Activated CD4-positive, alpha-beta T cell treated with anti-CD3 and anti-CD28 coated beads for 36 hours (primary cell): ENCODE results near the gene DPH6. TPM values are rescaled to one million over a fixed set of nuclear protein-coding genes. Genes with fewer than 3 reads are reported as not detected.

Source experiments
- ATAC-seq: fragments of 200-7000 bp; cut with Tn5 transposase; one replicate; pipeline ENCODE4 v1.10.0; 2021; ENCODE audit warnings: mild to moderate bottlenecking, moderate library complexity
- CTCF ChIA-PET: fragments of 350-600 bp; sonication (Branson Sonifier 250); formaldehyde crosslinking; loops from one replicate; lab custom pipeline; 2021; ENCODE audit warnings: antibody characterized with exemption; lab: Charles Lee
- POLR2A ChIA-PET: fragments of 350-600 bp; sonication (Branson Sonifier 250); formaldehyde crosslinking; loops from one replicate; lab custom pipeline; 2021; ENCODE audit warnings: antibody characterized with exemption, inconsistent platforms; lab: Charles Lee
- DNase-seq: peaks from one replicate; pipeline ENCODE4 v3.0.0-alpha.2; 2020
- H3K27ac Mint-ChIP-seq: one replicate; pipeline ENCODE4 v1.8.0; 2021; ENCODE audit warnings: mixed read lengths
- H3K27me3 Mint-ChIP-seq: one replicate; pipeline ENCODE4 v1.8.0; 2021; ENCODE audit warnings: mixed read lengths
- H3K36me3 Mint-ChIP-seq: one replicate; pipeline ENCODE4 v1.8.0; 2021; ENCODE audit warnings: low read depth, mixed read lengths
- H3K4me1 Mint-ChIP-seq: one replicate; pipeline ENCODE4 v1.8.0; 2021; ENCODE audit warnings: mixed read lengths
- H3K4me3 Mint-ChIP-seq: one replicate; pipeline ENCODE4 v1.8.0; 2021; ENCODE audit warnings: mild to moderate bottlenecking, moderate library complexity, mixed read lengths
- H3K9me3 Mint-ChIP-seq: one replicate; pipeline ENCODE4 v1.8.0; 2021; ENCODE audit warnings: low read depth, mixed read lengths
- intact Hi-C, 2 experiments: fragments of 100-400 bp; cut with DNase I in 1 of 2; cut with micrococcal nuclease in 1 of 2; formaldehyde crosslinking; loops; one replicate each; pipeline versions ENCODE4 v1.14.2 to v1.15.1; 2022 to 2024; cut with DNase I, micrococcal nuclease
- total RNA-seq, 2 experiments: library from RNA; stranded (reverse); gene quantifications; one replicate each; pipeline ENCODE4 v1.2.3, GENCODE V29; 2021

Gene DPH6
- total RNA-seq, 2 experiments from 2014 or later, result 8.1 to 14.0 TPM

DNA sequence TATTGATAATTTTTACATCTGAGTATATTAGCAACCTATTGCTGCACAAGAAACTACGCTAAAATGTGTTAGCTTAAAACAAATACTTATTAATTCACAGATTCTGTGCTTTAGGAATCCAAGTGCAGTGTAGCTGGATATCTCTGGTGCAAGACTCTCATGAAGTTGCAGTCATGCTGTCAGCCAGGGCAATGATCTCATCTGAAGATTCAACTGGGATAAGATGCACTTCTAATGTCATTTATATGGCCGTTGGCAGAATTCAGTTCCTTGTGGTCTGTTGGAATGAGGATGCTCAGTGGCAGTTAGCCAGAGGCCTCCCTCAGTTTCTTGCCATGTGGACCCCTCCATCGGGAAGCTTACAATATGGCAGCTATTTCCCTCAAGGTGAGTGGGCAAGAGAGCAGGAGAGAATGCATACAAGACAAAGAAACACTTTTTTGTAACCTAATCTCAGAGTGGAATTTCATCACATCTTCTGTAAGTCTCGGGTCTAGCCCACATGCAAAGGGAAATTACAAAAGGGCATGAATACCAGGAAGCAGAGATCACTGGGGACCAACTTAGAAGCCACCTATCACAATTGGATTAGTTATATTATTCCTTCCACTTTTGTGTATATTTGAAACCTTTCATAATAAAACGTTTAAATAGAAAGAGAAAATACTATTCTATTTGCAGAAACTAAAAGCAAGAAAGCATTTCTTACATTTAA, 61.6 kb downstream of the DPH6 start:
- peaks cover 30% of the 10 kb centered on the region for H3K36me3 Mint-ChIP-seq
- no peak overlapping the region for H3K27ac Mint-ChIP-seq
- peaks cover 18% of the 10 kb centered on the region for H3K9me3 Mint-ChIP-seq
- no peak overlapping the region for H3K4me3 Mint-ChIP-seq
- no peaks in the 10 kb centered on the region for H3K27me3 Mint-ChIP-seq
- no peaks in the 10 kb centered on the region for H3K4me1 Mint-ChIP-seq
- ChIA-PET POLR2A (no interaction called here), CTCF (interaction anchor here (0.6 to 1.4 kb wide), 2 partner anchors 40 to 683 kb away, joined by 3 to 4 read pairs; no protein-coding TSS in a partner anchor)
- ATAC-seq (no peak), DNase-seq (no peak)
- intact Hi-C loops, result no loop called here

DNA sequence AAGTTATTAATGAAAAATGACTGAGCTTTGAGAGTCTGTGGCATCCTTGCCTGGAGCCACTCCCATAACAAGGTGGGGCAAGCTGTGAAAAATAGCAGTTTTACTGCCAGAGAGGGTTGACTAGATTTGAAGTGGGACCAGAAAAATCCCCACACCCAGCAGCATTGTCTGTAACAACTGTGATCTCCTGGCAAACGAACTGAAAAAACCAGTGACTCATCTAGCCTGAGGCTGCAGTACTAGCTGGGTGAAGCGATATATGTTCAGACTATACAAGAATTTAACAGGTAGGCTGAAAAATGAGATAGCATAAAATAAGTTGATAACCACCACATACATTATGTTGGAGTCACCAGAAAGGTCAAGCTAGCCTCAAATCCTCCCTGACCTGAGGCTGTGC, 64.0 kb downstream of the DPH6 start:
- H3K9me3 Mint-ChIP-seq, result peaks cover 9% of the 10 kb centered on the region
- no peak overlapping the region for H3K4me3 Mint-ChIP-seq
- intact Hi-C loops, result no loop called here
- ChIA-PET CTCF (no interaction called here), POLR2A (no interaction called here)
- ATAC-seq (peak; percentile 51), DNase-seq (no peak)
- no peaks in the 10 kb centered on the region for H3K27me3 Mint-ChIP-seq
- no peak overlapping the region for H3K27ac Mint-ChIP-seq
- peaks cover 12% of the 10 kb centered on the region for H3K36me3 Mint-ChIP-seq
- no peaks in the 10 kb centered on the region for H3K4me1 Mint-ChIP-seq

DNA sequence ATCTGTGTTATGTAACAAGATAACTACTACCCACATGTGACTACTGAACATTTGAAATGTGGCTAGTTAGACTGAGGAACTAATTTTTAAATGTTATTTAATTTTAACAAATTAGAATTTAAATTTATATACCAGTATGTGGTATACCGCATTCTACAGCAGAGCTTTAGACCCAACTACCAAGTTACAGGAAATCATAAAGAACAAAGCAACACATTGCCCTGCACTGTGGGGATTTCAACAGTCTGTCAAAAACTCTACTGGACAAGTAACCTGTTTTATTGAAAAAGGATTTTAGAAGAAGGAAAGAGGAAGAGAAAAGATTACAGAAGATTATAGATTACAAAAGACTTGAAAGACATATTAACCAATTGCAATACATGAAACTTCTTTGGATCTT, 64.9 kb downstream of the DPH6 start:
- Mint-ChIP-seq H3K27ac (no peak overlapping the region), H3K27me3 (no peaks in the 10 kb centered on the region), H3K4me3 (no peak overlapping the region), H3K9me3 (peaks cover 4% of the 10 kb centered on the region), H3K36me3 (peaks cover 6% of the 10 kb centered on the region), H3K4me1 (no peaks in the 10 kb centered on the region)
- DNase-seq (no peak), ATAC-seq (no peak)
- intact Hi-C loops, result no loop called here
- ChIA-PET POLR2A (no interaction called here), CTCF (no interaction called here)

DNA sequence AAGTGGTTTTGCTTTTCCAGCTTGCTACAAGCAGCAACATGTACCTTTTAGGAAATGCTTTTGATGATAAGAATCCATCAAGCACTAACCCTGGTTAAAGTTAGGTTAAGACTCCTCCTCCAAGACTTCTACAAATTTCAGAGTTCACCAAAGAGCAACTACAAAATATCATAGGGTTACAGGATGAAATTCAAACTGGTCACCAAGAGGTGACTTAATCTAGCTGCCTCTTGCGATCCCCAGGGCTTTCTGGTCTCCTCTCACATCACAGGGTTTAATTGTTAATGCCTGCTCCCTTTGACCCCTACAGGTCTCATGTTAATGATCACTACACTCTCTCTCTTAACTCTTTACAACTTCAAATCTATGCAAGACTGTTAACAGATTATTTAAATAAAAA, 66.5 kb downstream of the DPH6 start:
- Mint-ChIP-seq H3K36me3 (no peaks in the 10 kb centered on the region), H3K4me3 (no peak overlapping the region), H3K4me1 (no peaks in the 10 kb centered on the region), H3K9me3 (no peaks in the 10 kb centered on the region), H3K27ac (no peak overlapping the region), H3K27me3 (no peaks in the 10 kb centered on the region)
- ChIA-PET CTCF (interaction anchor here (1.3 kb wide), 1 partner anchor 35 kb away, joined by 4 read pairs; no protein-coding TSS in a partner anchor), POLR2A (no interaction called here)
- no peak for DNase-seq
- intact Hi-C loops, result no loop called here
- ATAC-seq, result no peak

DNA sequence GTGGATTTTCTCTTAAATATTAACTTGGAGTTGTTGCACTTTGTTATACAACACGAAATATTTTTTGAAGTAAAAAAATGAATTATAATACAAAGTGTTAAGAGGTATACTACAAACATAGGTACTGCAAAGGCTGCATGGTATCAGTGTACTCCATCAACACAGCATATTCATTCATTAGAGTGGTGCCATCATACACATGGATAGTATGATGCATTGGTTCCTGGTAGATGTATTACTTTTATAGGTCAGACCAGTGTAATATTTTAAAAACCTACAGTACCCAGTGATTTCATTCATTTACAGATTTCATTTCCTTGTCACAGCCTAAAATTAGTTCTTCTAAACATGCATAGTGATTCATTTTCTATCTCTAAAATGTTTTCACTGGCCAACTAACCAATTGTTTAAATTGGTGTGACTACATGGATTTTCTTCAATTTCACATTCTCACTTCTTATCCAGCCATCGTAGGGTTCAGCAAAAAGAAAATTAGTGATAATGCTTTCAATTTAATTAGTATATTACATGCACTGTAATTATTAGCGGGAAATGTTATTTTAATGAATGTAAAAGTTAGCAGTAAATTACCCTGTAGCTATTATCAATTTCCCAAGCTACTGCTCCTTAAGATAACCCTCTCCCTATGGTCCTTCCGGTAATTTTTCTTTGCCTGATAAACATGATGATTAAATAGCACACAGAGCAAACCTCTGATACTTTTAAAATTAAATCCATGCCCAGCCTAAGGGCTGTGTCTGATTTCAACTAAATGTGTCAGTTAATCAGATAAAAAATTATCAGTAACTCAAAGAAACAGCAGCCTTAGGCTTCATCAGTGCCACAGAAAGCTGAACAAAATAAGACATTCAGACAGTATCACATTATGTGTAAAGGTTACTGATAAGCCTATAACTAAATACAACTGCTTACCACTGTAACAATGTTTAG, 68.4 kb downstream of the DPH6 start:
- H3K27me3 Mint-ChIP-seq, result no peaks in the 10 kb centered on the region
- no peaks in the 10 kb centered on the region for H3K9me3 Mint-ChIP-seq
- H3K27ac Mint-ChIP-seq, result no peak overlapping the region
- POLR2A ChIA-PET, result no interaction called here
- H3K36me3 Mint-ChIP-seq, result no peaks in the 10 kb centered on the region
- H3K4me1 Mint-ChIP-seq, result no peaks in the 10 kb centered on the region
- intact Hi-C loops, result no loop called here
- ATAC-seq, result no peak
- no peak for DNase-seq
- no peak overlapping the region for H3K4me3 Mint-ChIP-seq
- CTCF ChIA-PET, result no interaction called here

DNA sequence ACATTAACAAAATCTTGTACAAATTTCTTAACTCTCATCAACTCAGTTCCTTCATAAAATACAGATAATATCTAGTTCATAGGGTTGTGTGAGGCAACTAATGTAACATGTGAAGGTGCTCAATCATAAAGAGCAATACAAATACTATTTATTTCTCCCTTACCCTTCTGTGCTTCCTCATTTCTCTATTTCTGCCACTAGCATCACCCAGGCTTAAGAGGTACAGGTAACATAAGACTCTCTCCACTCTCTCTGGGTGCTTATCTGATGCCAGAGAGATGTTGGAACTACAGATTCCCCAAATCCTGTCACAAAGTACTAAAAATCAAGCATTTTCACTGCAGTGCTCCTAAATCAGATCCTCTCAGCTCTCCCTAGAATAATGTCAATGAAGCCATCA, 74.9 kb downstream of the DPH6 start:
- Mint-ChIP-seq H3K4me1 (no peaks in the 10 kb centered on the region), H3K27me3 (no peaks in the 10 kb centered on the region), H3K27ac (no peak overlapping the region), H3K4me3 (no peak overlapping the region), H3K9me3 (no peaks in the 10 kb centered on the region), H3K36me3 (peaks cover 13% of the 10 kb centered on the region)
- ATAC-seq (no peak), DNase-seq (no peak)
- CTCF ChIA-PET, result no interaction called here
- POLR2A ChIA-PET, result no interaction called here
- intact Hi-C loops, result no loop called here

DNA sequence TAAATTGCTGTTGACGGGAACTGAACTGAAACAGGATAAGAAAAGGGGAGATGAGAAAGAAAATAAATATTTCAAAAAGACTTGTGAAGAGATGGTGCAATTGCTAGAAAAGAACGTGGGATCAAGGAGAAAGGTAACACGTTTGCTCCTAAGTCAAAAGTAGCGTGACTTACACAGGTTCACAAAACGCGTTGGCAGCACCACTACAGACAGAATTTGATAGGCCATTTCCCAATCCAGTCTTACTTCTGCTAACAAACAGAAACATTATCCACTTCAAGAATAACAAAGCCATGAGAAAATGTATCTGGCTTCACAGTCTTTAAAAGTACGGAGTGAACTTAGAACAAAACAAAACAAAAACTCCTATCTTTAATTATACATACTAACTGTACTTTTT, 75.5 kb downstream of the DPH6 start:
- no peaks in the 10 kb centered on the region for H3K4me1 Mint-ChIP-seq
- POLR2A ChIA-PET, result no interaction called here
- DNase-seq, result no peak
- no peak for ATAC-seq
- intact Hi-C loops, result no loop called here
- H3K27ac Mint-ChIP-seq, result no peak overlapping the region
- CTCF ChIA-PET, result no interaction called here
- H3K4me3 Mint-ChIP-seq, result no peak overlapping the region
- no peaks in the 10 kb centered on the region for H3K27me3 Mint-ChIP-seq
- peaks cover 13% of the 10 kb centered on the region for H3K36me3 Mint-ChIP-seq
- H3K9me3 Mint-ChIP-seq, result no peaks in the 10 kb centered on the region

DNA sequence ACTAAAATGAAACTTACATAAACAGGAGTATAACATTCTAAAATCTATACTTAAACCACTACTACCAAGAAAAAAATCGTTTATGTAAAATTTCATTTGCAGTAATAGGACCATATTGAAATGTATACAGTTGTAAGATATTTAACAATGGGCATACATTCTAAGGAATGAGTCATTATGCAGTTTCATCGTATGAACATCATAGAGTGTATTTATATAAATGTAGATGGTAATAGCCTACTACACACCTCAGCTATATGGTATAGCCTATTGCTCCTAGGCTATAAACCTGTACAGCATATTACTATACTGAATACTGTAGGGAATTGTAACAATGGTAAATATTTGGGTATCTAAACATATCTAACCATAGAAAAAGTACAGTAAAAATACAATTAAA, 79.5 kb downstream of the DPH6 start:
- ChIA-PET POLR2A (no interaction called here), CTCF (interaction anchor here (1.4 kb wide), 1 partner anchor 22 kb away, joined by 3 read pairs; no protein-coding TSS in a partner anchor)
- Mint-ChIP-seq H3K36me3 (peaks cover 13% of the 10 kb centered on the region), H3K27me3 (no peaks in the 10 kb centered on the region), H3K4me1 (no peaks in the 10 kb centered on the region), H3K27ac (no peak overlapping the region), H3K4me3 (no peak overlapping the region), H3K9me3 (no peaks in the 10 kb centered on the region)
- DNase-seq, result no peak
- no peak for ATAC-seq
- intact Hi-C loops, result no loop called here

DNA sequence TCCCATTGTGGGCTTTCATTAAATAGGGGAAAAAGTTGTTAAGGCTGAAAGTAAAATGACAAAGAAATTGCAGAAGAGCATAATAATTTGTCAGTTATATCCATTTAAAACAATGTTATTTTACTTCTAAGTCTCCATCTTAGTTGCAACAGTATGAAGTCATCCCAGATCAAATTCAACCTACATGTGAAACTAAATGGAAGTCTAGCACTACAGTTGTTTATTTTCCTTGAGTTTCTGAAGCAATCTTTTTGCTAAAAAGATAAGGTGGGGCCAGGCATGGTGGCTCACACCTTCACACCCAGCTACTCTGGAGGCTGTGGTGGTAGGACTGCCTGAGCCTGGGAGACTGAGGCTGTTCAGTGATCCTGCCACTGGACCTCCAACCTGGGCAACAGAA, 80.2 kb downstream of the DPH6 start:
- CTCF ChIA-PET, result interaction anchor here (1.4 kb wide), 1 partner anchor 21 kb away, joined by 3 read pairs; no protein-coding TSS in a partner anchor
- Mint-ChIP-seq H3K4me3 (no peak overlapping the region), H3K9me3 (no peaks in the 10 kb centered on the region), H3K27ac (no peak overlapping the region), H3K4me1 (no peaks in the 10 kb centered on the region), H3K27me3 (no peaks in the 10 kb centered on the region), H3K36me3 (peaks cover 13% of the 10 kb centered on the region)
- intact Hi-C loops, result no loop called here
- no peak for DNase-seq
- POLR2A ChIA-PET, result no interaction called here
- no peak for ATAC-seq

DNA sequence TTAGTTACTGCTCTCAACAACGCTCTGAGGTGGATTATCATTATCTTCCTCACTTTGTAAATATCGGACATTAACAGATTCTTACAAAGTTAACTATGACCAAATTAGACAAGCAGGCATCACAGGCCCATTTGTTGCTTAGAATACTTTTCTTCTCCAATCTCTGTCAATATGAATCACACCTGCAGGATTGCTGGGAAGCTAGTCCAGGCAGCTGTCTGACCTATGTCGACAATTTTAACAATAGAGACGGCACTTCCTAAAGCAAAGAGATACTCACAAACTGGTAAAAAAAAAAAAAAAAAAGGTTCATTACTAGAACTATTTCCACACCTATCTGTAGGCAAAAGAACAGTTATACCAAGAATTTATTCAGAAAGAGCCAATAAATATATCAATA, 85.3 kb downstream of the DPH6 start:
- ChIA-PET CTCF (interaction anchor here (1.2 to 3.2 kb wide), 2 partner anchors 17 to 382 kb away, joined by 4 to 19 read pairs; no protein-coding TSS in a partner anchor), POLR2A (no interaction called here)
- Mint-ChIP-seq H3K4me1 (no peaks in the 10 kb centered on the region), H3K36me3 (peaks cover 2% of the 10 kb centered on the region), H3K27ac (no peak overlapping the region), H3K27me3 (no peaks in the 10 kb centered on the region), H3K9me3 (no peaks in the 10 kb centered on the region), H3K4me3 (no peak overlapping the region)
- no peak for ATAC-seq
- no peak for DNase-seq
- intact Hi-C loops, result no loop called here

DNA sequence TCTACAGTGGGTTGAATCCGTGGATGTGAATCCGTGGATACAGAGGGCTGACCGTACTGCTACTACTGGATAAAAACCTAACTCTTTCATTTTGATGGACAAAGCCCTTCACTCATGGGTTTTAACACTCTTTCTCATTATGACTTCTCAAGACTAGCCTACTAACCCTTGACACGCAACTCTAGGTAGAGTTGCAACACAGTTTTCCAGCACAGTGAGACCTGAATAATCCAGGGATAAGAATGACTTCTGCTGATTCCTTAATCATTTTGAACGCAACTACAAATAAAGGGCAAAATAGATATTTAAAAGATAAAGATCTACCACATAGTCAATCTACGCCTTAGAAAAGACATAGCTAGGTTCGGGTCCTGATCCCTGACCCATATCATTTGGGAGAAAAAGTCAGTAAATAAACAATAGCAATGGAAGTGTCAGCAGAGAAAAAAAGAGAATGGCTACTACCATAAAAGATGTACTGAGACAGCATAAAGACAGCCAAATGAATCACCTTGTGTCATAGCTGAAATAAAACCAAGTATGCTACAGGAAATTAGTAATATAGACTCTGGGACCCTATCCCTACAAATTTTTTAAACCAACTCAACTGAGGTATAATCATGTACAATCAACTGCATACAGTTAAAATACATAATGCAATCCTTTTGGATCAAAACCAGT, 87.6 kb downstream of the DPH6 start:
- ChIA-PET POLR2A (no interaction called here), CTCF (interaction anchor here (3.2 to 3.6 kb wide), 2 partner anchors 14 kb away, joined by 15 to 19 read pairs; no protein-coding TSS in a partner anchor)
- ATAC-seq (no peak), DNase-seq (no peak)
- Mint-ChIP-seq H3K27me3 (no peaks in the 10 kb centered on the region), H3K27ac (no peak overlapping the region), H3K9me3 (no peaks in the 10 kb centered on the region), H3K4me3 (no peak overlapping the region), H3K36me3 (peaks cover 2% of the 10 kb centered on the region), H3K4me1 (no peaks in the 10 kb centered on the region)
- intact Hi-C loops, result no loop called here
